HepG2 (cell line): Measurements from ENCODE around the gene CADPS. TPM values are rescaled to one million over a fixed set of nuclear protein-coding genes. Genes with fewer than 3 reads are reported as not detected.

Experiments
- ATAC-seq: fragments of 200-7000 bp; cut with Tn5 transposase; 3 replicates; pipeline ENCODE4 v1.9.1; 2020; ENCODE audit warnings: mild to moderate bottlenecking, moderate library complexity
- BruUV-seq: library from RNA; stranded (reverse); fragments of 400-500 nt; replicated peaks from 2 replicates; lab custom pipeline; 2021; lab: Mats Ljungman, UMichigan
- CTCF ChIA-PET: fragments of 300-600 bp; formaldehyde crosslinking; extraction: SDS; loops from one replicate; lab custom pipeline; 2021; ENCODE audit warnings: low total read pairs, inconsistent platforms, low intra/inter-chr PET ratio; lab: Yijun Ruan, JAX
- POLR2A ChIA-PET: fragments of 350-600 bp; sonication (Branson Sonifier 250); formaldehyde crosslinking; loops from one replicate; lab custom pipeline; 2020; ENCODE audit warnings: antibody characterized with exemption, inconsistent platforms; lab: Yijun Ruan, JAX
- DNase-seq: peaks from one replicate; pipeline ENCODE4 v3.0.0-alpha.2; 2015; ENCODE audit warnings: low spot score
- FAIRE-seq: peaks from 3 replicates; lab custom pipeline; 2011; peaks lifted over from hg19 to GRCh38; lab: Jason Lieb, UNC
- H2AFZ ChIP-seq: one replicate; pipeline ENCODE4 v1.6.1; 2011; ENCODE audit warnings: low read length, inconsistent platforms
- H3K27ac ChIP-seq: fragments of 300-600 bp; 3 replicates; pipeline ENCODE4 v1.8.0; 2011; ENCODE audit warnings: mixed run types, mild to moderate bottlenecking, mixed read lengths, low read length, inconsistent platforms; ENCODE audit not compliant: insufficient read depth; ENCODE audit errors: extremely low read length
- H3K27me3 ChIP-seq, 2 experiments: fragments of 200-600 bp in 1 of 2; 2 replicates in 1 of 2; 3 replicates in 1 of 2; pipeline versions ENCODE4 v1.6.0 to v1.8.0; 2011; ENCODE audit warnings: low read length in 2 of 2, mild to moderate bottlenecking in 2 of 2, moderate library complexity in 2 of 2, inconsistent platforms in 1 of 2; ENCODE audit not compliant: insufficient read depth in 2 of 2, control insufficient read depth in 1 of 2
- H3K36me3 ChIP-seq, 2 experiments: fragments of 200-600 bp in 1 of 2; replicated peaks in 1 of 2; 2 replicates in 1 of 2; 3 replicates in 1 of 2; pipeline versions ENCODE4 v1.5.1 to v1.8.0; 2011; ENCODE audit warnings: low read length in 2 of 2, inconsistent platforms in 1 of 2; ENCODE audit not compliant: insufficient read depth in 2 of 2, control insufficient read depth in 1 of 2
- H3K4me1 ChIP-seq: 2 replicates; pipeline ENCODE4 v1.5.1; 2012; ENCODE audit warnings: low read length, inconsistent platforms; ENCODE audit not compliant: insufficient read depth
- H3K4me2 ChIP-seq: 2 replicates; pipeline ENCODE4 v1.6.0; 2011; ENCODE audit warnings: low read depth, low read length, inconsistent platforms
- H3K4me3 ChIP-seq, 3 experiments: fragments of 200-600 bp in 1 of 3; sonication (generic), shearing (Covaris generic) in 1 of 3; replicated peaks in 1 of 3; 2 replicates each; pipeline ENCODE4 v1.5.1; 2011 to 2016; ENCODE audit warnings: low read length in 3 of 3, inconsistent platforms in 2 of 3, low read depth in 2 of 3, mild to moderate bottlenecking in 2 of 3, control low read depth in 1 of 3, mixed read lengths in 1 of 3; ENCODE audit not compliant: insufficient read depth in 1 of 3
- H3K79me2 ChIP-seq: one replicate; pipeline ENCODE4 v1.6.1; 2011; ENCODE audit warnings: low read length, inconsistent platforms; ENCODE audit not compliant: insufficient read depth
- H3K9ac ChIP-seq: 2 replicates; pipeline ENCODE4 v1.6.0; 2011; ENCODE audit warnings: mild to moderate bottlenecking, low read depth, low read length, inconsistent platforms; ENCODE audit not compliant: insufficient read depth
- H3K9me3 ChIP-seq: 2 replicates; pipeline ENCODE4 v1.5.1; 2012; ENCODE audit warnings: mild to moderate bottlenecking, low read length
- H4K20me1 ChIP-seq: 2 replicates; pipeline ENCODE4 v1.6.0; 2011; ENCODE audit warnings: inconsistent platforms, mild to moderate bottlenecking, low read length, moderate library complexity; ENCODE audit not compliant: insufficient read depth
- FOXK1 ChIP-seq: sonication (generic); formaldehyde crosslinking; IDR thresholded peaks from 2 replicates; pipeline ENCODE4 v1.4.0; 2020; ENCODE audit warnings: low read depth, missing genetic modification reagents, borderline replicate concordance
- KDM2A ChIP-seq: sonication (generic); formaldehyde crosslinking; IDR thresholded peaks from 2 replicates; pipeline ENCODE4 v1.4.0; 2020; ENCODE audit warnings: low read depth, missing genetic modification reagents, borderline replicate concordance
- MBNL3 ChIP-seq: fragments of 250-450 bp; sonication (Bioruptor Pico); conservative IDR thresholded peaks from 2 replicates; pipeline ENCODE4 v1.8.0; 2022; ENCODE audit warnings: mild to moderate bottlenecking, inconsistent platforms
- MTA1 ChIP-seq: sonication (generic); formaldehyde crosslinking; IDR thresholded peaks from 2 replicates; pipeline ENCODE4 v1.4.0; 2020; ENCODE audit warnings: missing genetic modification reagents, mild to moderate bottlenecking, borderline replicate concordance
- NR2F1 ChIP-seq, 2 experiments: fragments of 450-650 bp in 1 of 2; formaldehyde crosslinking in 1 of 2; IDR thresholded peaks; 2 replicates each; pipeline versions ENCODE4 v1.5.0 to v1.6.1; 2016 to 2020; ENCODE audit warnings: mild to moderate bottlenecking in 1 of 2, missing compliant biosample characterization in 1 of 2, missing genetic modification reagents in 1 of 2, moderate library complexity in 1 of 2
- PPARG ChIP-seq: conservative IDR thresholded peaks from 2 replicates; pipeline ENCODE4 v1.6.1; 2016; ENCODE audit warnings: missing biosample characterization, missing genetic modification reagents
- ZMYM3 ChIP-seq: sonication (generic); formaldehyde crosslinking; IDR thresholded peaks from 2 replicates; pipeline ENCODE4 v1.5.1; 2020; ENCODE audit warnings: mild to moderate bottlenecking, missing genetic modification reagents
- ZNF598 ChIP-seq: sonication (generic); formaldehyde crosslinking; IDR thresholded peaks from 2 replicates; pipeline ENCODE4 v1.5.1; 2020; ENCODE audit warnings: mild to moderate bottlenecking, missing genetic modification reagents, borderline replicate concordance
- ZNF616 ChIP-seq: sonication (generic); formaldehyde crosslinking; IDR thresholded peaks from 2 replicates; pipeline ENCODE4 v1.5.0; 2020; ENCODE audit warnings: low read depth, mild to moderate bottlenecking, missing genetic modification reagents
- in situ Hi-C: cut with HindIII; loops from 2 replicates; pipeline ENCODE4 v1.10.0; 2017; ENCODE audit warnings: low pct_unique_long_range_greater_than_20kb; ENCODE audit not compliant: extremely low pct_ligation_motif_present
- intact Hi-C: fragments of 100-400 bp; cut with micrococcal nuclease; formaldehyde crosslinking; loops from one replicate; pipeline ENCODE4 v1.10.0; 2022; ENCODE audit not compliant: unreplicated experiment
- polyA plus RNA-seq, 8 experiments: library from polyadenylated mRNA; depleted of rRNA in 3 of 8; stranded (reverse) in 7 of 8; unstranded in 1 of 8; fragments of >200 nt; fragmentation: Illumina TruSeq in 4 of 8; extraction: Trizol in 4 of 8; gene quantifications; 2 replicates each; pipeline versions ENCODE4 v1.2.1 to v1.2.3, GENCODE V29; 2011 to 2016; ENCODE audit warnings: low read depth in 4 of 8, missing spikeins in 1 of 8, mixed read lengths in 1 of 8; ENCODE audit not compliant: insufficient read depth in 1 of 8
- total RNA-seq, 5 experiments: library from RNA; depleted of rRNA; stranded (reverse); fragments of >200 nt; fragmentation: Illumina TruSeq; extraction: Trizol; gene quantifications; 2 replicates each; pipeline ENCODE4 v1.2.3, GENCODE V29; 2016; ENCODE audit warnings: low read depth in 1 of 5
- TF ChIP-seq, protein P1 (sequence below): sonication (generic); formaldehyde crosslinking; IDR thresholded peaks from 2 replicates; pipeline ENCODE4 v1.5.0; 2020; ENCODE audit warnings: missing genetic modification reagents, mild to moderate bottlenecking, borderline replicate concordance
- TF ChIP-seq, protein P2 (sequence below): sonication (generic); formaldehyde crosslinking; IDR thresholded peaks from 2 replicates; pipeline ENCODE4 v1.5.0; 2020; ENCODE audit warnings: missing genetic modification reagents
- TF ChIP-seq, protein P3 (sequence below): sonication (generic); formaldehyde crosslinking; IDR thresholded peaks from 2 replicates; pipeline ENCODE4 v1.4.0; 2020; ENCODE audit warnings: mild to moderate bottlenecking, missing genetic modification reagents
- TF ChIP-seq, protein P4 (sequence below): sonication (generic); formaldehyde crosslinking; IDR thresholded peaks from 2 replicates; pipeline ENCODE4 v1.4.0; 2020; ENCODE audit warnings: missing genetic modification reagents
- TF ChIP-seq, protein P5 (sequence below): sonication (generic); formaldehyde crosslinking; IDR thresholded peaks from 2 replicates; pipeline ENCODE4 v1.8.1; 2023; ENCODE audit warnings: mild to moderate bottlenecking, inconsistent platforms, moderate library complexity, missing genetic modification reagents, borderline replicate concordance
- TF ChIP-seq, protein P6 (sequence below): sonication (generic); formaldehyde crosslinking; IDR thresholded peaks from 2 replicates; pipeline ENCODE4 v1.5.1; 2020; ENCODE audit warnings: missing genetic modification reagents, mild to moderate bottlenecking, borderline replicate concordance

CADPS gene
- total and polyA plus RNA-seq, 2 of the 13 experiments (the other 11 are each of a cell fraction or from before 2014, with no cell fraction given), result not detected

DNA sequence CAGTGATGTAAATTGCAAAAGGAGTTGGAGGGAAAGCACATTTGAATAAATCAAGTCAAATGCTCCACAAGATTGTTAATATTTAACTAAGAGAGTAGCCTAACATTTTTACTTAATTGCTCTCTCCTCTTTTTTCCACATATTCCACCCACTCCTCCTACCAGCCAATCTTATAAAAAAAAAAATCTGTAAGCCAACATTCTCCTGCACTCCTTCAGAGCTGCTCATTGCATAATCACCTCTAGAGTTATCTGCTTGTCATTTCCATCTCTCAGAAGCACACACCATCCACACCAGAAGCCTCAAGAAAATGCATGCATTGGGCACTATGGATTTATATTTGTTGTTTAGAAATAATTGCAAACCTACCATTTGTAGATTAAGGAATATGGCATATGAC, 64.1 kb downstream of the CADPS start:
- CTCF ChIA-PET, result no interaction called here
- H3K4me2 ChIP-seq, result no peak overlapping the region
- POLR2A ChIA-PET, result no interaction called here
- H2AFZ ChIP-seq, result no peak overlapping the region
- no peaks in the 10 kb centered on the region for H4K20me1 ChIP-seq
- in situ Hi-C loops (no loop called here), intact Hi-C loops (no loop called here)
- no peak overlapping the region for H3K4me3 ChIP-seq
- H3K79me2 ChIP-seq, result no peaks in the 10 kb centered on the region
- no TSS peak for BruUV-seq
- H3K27me3 ChIP-seq, result no peaks in the 10 kb centered on the region; a peak in 1 of 5 replicates
- no peak overlapping the region for H3K9ac ChIP-seq
- FAIRE-seq, result no peak
- no peaks in the 10 kb centered on the region for H3K4me1 ChIP-seq
- DNase-seq, result no peak
- no peaks in the 10 kb centered on the region for H3K36me3 ChIP-seq
- ATAC-seq, result no peak
- no peaks in the 10 kb centered on the region for H3K9me3 ChIP-seq
- H3K27ac ChIP-seq, result no peak overlapping the region
- TF ChIP-seq ZMYM3 (CRISPR knock-in tag) (no peak), MTA1 (no peak), ZNF598 (no peak), ZNF616 (CRISPR knock-in tag) (no peak), MBNL3 (CRISPR knock-in tag) (no peak), FOXK1 (no peak), PPARG (CRISPR knock-in tag) (no peak), NR2F1 (CRISPR knock-in tag; IDR thresholded peaks at IDR 0.05) (no peak), KDM2A (CRISPR knock-in tag) (no peak)
- TF ChIP-seq, protein P1, sequence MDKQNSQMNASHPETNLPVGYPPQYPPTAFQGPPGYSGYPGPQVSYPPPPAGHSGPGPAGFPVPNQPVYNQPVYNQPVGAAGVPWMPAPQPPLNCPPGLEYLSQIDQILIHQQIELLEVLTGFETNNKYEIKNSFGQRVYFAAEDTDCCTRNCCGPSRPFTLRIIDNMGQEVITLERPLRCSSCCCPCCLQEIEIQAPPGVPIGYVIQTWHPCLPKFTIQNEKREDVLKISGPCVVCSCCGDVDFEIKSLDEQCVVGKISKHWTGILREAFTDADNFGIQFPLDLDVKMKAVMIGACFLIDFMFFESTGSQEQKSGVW, result no peak
- TF ChIP-seq, protein P2, sequence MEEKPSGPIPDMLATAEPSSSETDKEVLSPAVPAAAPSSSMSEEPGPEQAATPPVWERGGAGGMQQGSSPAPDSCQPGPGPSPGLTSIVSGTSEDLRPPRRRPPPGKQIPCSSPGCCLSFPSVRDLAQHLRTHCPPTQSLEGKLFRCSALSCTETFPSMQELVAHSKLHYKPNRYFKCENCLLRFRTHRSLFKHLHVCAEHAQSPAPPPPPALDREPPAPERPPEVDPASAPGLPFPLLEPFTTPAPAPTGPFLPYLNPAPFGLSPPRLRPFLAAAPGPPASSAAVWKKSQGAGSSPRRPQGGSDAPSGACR (CRISPR knock-in tag), result no peak
- TF ChIP-seq, protein P3, sequence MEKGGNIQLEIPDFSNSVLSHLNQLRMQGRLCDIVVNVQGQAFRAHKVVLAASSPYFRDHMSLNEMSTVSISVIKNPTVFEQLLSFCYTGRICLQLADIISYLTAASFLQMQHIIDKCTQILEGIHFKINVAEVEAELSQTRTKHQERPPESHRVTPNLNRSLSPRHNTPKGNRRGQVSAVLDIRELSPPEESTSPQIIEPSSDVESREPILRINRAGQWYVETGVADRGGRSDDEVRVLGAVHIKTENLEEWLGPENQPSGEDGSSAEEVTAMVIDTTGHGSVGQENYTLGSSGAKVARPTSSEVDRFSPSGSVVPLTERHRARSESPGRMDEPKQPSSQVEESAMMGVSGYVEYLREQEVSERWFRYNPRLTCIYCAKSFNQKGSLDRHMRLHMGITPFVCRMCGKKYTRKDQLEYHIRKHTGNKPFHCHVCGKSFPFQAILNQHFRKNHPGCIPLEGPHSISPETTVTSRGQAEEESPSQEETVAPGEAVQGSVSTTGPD (CRISPR knock-in tag), result no peak
- TF ChIP-seq, protein P4, sequence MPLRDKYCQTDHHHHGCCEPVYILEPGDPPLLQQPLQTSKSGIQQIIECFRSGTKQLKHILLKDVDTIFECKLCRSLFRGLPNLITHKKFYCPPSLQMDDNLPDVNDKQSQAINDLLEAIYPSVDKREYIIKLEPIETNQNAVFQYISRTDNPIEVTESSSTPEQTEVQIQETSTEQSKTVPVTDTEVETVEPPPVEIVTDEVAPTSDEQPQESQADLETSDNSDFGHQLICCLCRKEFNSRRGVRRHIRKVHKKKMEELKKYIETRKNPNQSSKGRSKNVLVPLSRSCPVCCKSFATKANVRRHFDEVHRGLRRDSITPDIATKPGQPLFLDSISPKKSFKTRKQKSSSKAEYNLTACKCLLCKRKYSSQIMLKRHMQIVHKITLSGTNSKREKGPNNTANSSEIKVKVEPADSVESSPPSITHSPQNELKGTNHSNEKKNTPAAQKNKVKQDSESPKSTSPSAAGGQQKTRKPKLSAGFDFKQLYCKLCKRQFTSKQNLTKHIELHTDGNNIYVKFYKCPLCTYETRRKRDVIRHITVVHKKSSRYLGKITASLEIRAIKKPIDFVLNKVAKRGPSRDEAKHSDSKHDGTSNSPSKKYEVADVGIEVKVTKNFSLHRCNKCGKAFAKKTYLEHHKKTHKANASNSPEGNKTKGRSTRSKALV (CRISPR knock-in tag), result no peak
- TF ChIP-seq, protein P5, sequence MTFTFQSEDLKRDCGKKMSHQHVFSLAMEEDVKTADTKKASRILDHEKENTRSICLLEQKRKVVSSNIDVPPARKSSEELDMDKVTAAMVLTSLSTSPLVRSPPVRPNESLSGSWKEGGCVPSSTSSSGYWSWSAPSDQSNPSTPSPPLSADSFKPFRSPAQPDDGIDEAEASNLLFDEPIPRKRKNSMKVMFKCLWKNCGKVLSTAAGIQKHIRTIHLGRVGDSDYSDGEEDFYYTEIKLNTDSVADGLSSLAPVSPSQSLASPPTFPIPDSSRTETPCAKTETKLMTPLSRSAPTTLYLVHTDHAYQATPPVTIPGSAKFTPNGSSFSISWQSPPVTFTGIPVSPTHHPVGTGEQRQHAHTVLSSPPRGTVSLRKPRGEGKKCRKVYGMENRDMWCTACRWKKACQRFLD, result no peak
- TF ChIP-seq, protein P6, sequence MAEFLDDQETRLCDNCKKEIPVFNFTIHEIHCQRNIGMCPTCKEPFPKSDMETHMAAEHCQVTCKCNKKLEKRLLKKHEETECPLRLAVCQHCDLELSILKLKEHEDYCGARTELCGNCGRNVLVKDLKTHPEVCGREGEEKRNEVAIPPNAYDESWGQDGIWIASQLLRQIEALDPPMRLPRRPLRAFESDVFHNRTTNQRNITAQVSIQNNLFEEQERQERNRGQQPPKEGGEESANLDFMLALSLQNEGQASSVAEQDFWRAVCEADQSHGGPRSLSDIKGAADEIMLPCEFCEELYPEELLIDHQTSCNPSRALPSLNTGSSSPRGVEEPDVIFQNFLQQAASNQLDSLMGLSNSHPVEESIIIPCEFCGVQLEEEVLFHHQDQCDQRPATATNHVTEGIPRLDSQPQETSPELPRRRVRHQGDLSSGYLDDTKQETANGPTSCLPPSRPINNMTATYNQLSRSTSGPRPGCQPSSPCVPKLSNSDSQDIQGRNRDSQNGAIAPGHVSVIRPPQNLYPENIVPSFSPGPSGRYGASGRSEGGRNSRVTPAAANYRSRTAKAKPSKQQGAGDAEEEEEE (CRISPR knock-in tag), result no peak
